Retinal pigment epithelial cell (primary cell): ENCODE measurements around the gene ZC3H18.

Experiments
- DNase-seq: peaks from one replicate; pipeline ENCODE4 v3.0.0-alpha.2; 2010; ENCODE audit warnings: low read depth
- H3K4me3 ChIP-seq: 2 replicates; pipeline ENCODE4 v1.5.1; 2011; ENCODE audit warnings: mild to moderate bottlenecking, low read length, control low read depth, moderate library complexity
- CTCF ChIP-seq: conservative IDR thresholded peaks from 2 replicates; pipeline ENCODE4 v1.5.1; 2011; ENCODE audit warnings: low read depth, low read length, control low read depth, inconsistent platforms

Gene ZC3H18

GRCh38 chr16:88569985-88570690 is at the start of gene ZC3H18:
TSS of gene ZC3H18 (plus strand) at chr16:88570403. CDS start at chr16:88577124, 6,721 bp downstream.
- peak; percentile 70 for DNase-seq
- peak within 1 kb of the TSS; percentile 70 for H3K4me3 ChIP-seq
- TF ChIP-seq CTCF = no peak

GRCh38 chr16:88521674-88522073 is 48.5 kb upstream of the ZC3H18 start:
- no peak overlapping the region for H3K4me3 ChIP-seq
- no peak for TF ChIP-seq CTCF
- DNase-seq = no peak

- DNase-seq = no peak
- H3K4me3 ChIP-seq = no peak overlapping the region
- TF ChIP-seq CTCF = no peak
Measured at GRCh38 chr16:88522276-88522949, 47.8 kb upstream of the ZC3H18 start.

GRCh38 chr16:88523309-88524161 is 46.7 kb upstream of the ZC3H18 start:
- H3K4me3 ChIP-seq = no peak overlapping the region
- TF ChIP-seq CTCF = no peak
- DNase-seq = no peak

- DNase-seq = no peak
- no peak overlapping the region for H3K4me3 ChIP-seq
- TF ChIP-seq CTCF = no peak
Measured at GRCh38 chr16:88524274-88524972, 45.8 kb upstream of the ZC3H18 start.

GRCh38 chr16:88524973-88525662 is 45.1 kb upstream of the ZC3H18 start:
- TF ChIP-seq CTCF = no peak
- DNase-seq = no peak

More at GRCh38 chr16:88524973-88525662, 45.1 kb upstream of the ZC3H18 start:
- no peak overlapping the region for H3K4me3 ChIP-seq
